CD4-positive, alpha-beta T cell treated with Interleukin-1 beta for 1 hour (primary cell): Measurements from ENCODE around the gene EFHC1.
"Not testable (repeated sequence)": the region's sequence is repeated elsewhere in the genome, so short reads cannot be mapped to it uniquely, and the experiment has no call there.

Source experiments
- DNase-seq, 2 donors: peaks; one replicate each; pipeline ENCODE4 v3.0.0-alpha.2; 2020 to 2022

The EFHC1 gene, protein sequence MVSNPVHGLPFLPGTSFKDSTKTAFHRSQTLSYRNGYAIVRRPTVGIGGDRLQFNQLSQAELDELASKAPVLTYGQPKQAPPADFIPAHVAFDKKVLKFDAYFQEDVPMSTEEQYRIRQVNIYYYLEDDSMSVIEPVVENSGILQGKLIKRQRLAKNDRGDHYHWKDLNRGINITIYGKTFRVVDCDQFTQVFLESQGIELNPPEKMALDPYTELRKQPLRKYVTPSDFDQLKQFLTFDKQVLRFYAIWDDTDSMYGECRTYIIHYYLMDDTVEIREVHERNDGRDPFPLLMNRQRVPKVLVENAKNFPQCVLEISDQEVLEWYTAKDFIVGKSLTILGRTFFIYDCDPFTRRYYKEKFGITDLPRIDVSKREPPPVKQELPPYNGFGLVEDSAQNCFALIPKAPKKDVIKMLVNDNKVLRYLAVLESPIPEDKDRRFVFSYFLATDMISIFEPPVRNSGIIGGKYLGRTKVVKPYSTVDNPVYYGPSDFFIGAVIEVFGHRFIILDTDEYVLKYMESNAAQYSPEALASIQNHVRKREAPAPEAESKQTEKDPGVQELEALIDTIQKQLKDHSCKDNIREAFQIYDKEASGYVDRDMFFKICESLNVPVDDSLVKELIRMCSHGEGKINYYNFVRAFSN

DNA sequence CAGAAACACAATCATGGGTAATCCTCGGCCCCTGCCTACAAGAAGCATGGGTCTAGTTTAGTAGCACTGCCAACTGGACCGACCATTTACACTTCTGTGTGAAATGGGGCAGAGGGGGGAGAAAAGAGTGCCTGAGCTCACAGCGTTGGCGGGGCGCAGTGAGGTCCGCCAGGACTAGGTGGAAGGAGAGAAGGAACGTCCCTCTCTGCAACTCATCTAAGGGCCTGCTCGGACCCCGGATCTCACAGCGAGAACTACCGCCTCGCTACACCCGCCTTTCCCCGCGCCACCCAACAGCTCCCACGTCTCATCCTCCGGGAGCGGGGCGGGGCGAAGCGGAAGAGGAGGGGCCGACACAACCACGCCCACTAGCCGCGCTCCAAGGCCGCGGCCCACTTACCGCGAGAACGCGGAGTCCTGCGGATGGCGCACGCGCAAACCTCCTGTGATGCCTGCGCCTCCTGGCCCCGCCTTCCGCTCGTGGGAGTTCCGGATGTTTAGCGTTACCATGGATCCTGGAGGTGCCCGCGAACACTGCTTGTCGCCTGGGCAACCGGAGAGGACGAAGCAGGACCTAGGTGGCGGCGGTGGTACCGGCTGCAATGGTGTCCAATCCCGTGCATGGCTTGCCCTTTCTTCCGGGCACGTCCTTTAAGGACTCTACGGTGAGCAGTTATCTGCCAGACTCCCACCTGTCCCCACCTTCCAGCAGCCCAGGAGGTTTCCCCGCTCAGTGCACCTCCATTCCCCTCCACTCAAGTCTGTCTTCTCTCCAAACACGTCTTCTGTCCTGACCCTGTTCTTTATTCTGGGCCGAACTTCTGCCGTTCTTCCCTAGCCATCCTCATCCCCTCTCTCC, at the start of gene EFHC1:
TSS of gene EFHC1 (plus strand) at position 534 of the 859 bp plus-strand sequence. CDS start at position 603, 69 bp downstream.
- peak; percentile 98 for DNase-seq

- no peak for DNase-seq
These were observed 48.4 kb upstream of the EFHC1 start for GRCh38 chr6:52371656-52372191.

- DNase-seq, result no peak
These were observed 46.9 kb upstream of the EFHC1 start for GRCh38 chr6:52373151-52373690.

DNA sequence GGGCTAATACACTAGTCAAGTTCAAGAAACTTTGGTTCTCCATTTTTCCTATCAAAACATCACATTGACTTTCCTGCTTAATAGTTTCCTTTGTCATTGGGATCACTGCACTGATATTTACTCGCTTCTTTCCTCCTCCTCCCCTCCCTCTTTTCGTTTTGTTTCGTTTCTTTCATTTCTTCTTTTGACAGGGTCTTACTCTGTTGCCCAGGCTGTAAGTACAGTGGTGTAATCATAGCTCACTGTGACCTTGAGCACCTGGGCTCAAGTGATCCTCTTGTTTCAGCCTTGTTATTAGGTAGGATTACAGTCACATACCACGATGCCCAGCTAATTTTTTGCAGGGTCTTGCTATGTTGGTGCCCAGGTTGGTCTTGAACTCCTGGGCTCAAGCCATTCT, 45.9 kb upstream of the EFHC1 start:
- no peak for DNase-seq

GRCh38 chr6:52375780-52376556, 44.2 kb upstream of the EFHC1 start:
- DNase-seq, result no peak

GRCh38 chr6:52376763-52377162, 43.4 kb upstream of the EFHC1 start:
- DNase-seq, result no peak

DNA sequence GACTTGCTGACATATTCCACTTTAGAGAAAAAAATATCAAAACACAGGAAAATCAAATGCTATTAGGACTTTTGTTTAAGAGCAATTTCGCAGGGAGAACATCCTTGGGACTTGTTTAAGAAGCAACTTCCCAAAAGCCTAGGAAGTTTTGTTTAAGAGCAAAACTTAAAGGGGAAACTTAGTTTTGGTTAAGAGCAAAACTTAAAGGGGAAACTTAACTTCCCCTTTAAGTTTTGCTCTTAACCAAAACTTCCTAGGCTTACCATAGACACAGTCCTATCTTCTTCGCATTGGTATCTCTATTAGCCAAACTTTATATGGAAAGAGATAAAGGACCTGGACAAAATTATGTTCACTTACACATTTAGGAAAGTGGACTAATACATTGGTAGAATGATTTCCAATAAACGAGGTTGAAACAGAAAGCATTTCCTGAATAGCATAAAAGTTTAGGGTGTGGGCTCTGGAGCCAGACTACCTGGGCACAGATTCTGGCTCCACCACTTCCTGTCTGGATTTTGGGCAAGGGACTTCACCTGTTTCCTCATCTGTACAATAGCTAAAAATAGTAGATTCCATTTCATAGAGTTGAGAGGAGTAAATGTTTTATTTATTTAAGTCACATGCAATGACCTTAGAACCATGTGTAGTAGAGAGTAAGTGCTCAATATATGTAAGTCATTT, 42.5 kb upstream of the EFHC1 start:
- DNase-seq, result peak in 1 of 2 donors; percentile 35

- DNase-seq, result no peak
These were observed 38.9 kb upstream of the EFHC1 start for GRCh38 chr6:52381249-52381648.

GRCh38 chr6:52384145-52384766, 35.9 kb upstream of the EFHC1 start:
- no peak for DNase-seq

DNA sequence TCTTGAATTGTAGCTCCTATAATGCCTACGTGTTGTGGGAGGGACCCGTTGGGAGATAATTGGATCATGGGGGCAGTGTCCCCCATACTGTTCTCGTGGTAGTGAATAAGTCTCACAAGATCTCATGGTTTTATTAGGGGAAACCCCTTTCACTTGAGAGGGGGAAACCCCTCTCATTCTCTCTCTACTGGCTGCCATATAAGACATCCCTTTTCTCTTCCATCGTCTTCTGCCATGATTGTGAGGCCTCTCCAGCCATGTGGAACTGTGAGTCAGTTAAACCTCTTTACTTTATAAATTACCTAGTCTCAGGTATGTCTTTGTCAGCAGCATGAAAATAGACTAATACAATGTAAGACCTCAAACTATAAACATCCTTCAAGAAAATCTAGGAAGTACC, 35.1 kb upstream of the EFHC1 start:
- DNase-seq, result no peak

DNA sequence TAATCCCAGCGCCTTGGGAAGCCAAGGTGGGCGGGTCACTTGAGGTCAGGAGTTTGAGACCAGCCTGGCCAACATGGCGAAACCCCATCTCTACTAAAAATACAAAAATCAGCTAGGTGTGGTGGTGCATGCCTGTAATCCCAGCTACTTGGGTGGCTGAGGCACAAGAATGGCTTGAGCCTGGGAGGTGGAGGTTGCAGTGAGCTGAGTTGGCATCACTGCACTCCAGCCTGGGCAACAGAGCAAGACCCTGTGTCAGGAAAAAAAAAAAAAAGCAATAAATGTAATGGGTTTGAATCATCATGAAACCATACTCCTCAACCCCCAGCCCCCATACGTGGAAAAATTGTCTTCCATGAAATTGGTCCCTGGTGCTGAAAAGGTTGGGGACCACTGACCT, 32.0 kb upstream of the EFHC1 start:
- not testable (repeated sequence) for DNase-seq

- DNase-seq, result no peak
These were observed 31.4 kb upstream of the EFHC1 start for GRCh38 chr6:52388790-52389189.

DNA sequence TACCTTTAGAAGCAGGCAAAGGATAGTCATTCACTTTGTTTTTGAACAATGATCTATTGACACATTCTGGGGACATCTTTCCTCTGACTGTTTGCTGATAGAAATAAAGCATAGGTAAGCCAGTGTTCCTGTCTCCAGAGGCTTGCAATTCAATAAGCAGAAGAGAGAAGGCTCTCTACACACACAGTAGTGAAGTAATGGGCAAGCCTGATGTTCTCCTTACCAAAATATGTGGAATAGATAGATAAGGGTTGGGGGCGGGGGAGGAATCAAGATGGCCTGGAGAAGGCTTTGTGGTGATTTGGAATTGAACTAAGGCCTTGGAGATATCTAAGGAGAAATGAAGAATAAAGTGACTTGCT, 30.9 kb upstream of the EFHC1 start:
- no peak for DNase-seq

DNA sequence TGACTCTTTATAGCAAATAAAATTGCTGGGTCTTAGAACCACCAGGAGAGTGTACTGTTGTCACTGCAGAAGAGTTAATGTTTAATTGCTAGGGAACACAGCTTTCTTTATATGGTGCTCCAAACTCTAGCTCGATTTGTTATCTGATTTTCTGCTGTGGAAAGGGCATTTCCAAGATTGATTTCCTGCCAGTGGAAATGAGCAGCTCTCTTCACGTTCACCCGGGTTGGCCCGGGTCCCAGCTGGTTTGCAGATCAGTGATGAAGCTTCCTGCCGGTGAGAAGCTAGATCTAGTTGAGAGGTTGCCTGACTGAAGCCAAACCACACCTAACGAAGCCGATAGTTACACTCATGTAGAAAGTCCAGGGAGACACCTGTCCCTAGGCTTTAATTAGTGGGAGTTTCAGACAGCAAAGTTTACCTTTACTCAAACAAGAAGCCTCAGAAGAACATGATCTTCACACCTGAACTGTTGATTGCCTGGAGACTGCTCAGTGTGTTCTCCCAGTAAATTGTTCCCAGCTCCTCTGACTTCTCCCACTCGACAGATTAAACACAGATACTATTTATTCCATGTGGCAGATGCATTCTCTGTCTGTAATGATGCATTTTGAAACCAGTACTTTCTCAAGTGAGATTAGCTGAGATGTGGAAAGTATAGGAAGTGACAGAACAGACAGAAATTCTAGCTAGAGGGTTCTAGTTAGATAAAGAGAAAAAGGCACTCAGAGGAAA, 30.3 kb upstream of the EFHC1 start:
- peak; percentile 50 to 68 for DNase-seq

GRCh38 chr6:52390361-52390727, 29.8 kb upstream of the EFHC1 start:
- DNase-seq, result peak; percentile 70 to 80

- no peak for DNase-seq
These were observed 28.5 kb upstream of the EFHC1 start for GRCh38 chr6:52391599-52391998.

DNA sequence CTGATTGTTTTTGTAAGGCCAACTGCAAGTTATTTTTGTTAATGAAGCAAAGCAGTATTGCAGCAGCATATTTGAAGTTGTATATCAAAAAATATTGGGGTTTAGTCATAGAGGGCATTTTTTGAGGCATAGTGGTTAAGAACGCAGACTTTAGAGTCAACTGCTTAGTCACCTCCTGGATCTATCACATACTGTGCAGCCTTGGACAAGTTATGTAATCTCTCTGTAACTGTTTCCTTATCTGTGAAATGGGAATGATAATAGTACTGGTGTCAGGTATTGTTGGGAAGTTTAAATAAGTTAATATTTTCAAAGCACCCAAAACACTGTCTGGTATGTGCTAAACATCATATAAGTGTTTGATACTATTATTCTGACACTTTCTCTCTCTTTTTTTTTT, 27.2 kb upstream of the EFHC1 start:
- DNase-seq, result peak in 1 of 2 donors; percentile 31

DNA sequence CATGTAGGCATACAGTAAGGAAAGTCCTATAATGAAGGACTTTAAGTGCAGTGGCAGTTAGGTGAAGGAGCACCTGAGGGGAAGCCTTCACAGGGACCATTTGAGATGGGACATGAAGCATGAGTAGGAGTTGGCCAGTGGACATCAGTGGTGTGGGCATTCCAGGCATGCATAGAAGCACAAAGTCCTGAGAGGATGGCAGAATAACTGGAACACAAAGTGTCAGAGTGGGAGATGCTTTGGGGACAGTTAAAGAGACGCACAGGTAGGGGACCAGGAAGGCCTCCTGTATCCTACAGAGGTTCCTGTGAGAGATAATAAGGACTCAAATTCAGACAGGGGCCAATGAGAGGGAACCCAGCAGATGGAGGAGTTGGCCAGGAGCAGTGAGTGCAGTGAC, 26.4 kb upstream of the EFHC1 start:
- DNase-seq, result no peak

GRCh38 chr6:52394251-52394666, 25.9 kb upstream of the EFHC1 start:
- DNase-seq, result peak; percentile 29 to 54

- no peak for DNase-seq
These were observed 24.2 kb upstream of the EFHC1 start for GRCh38 chr6:52395969-52396368.
